Kidney (tissue), 14 donors: ENCODE data around the gene ZBTB49. TPM values are rescaled to one million over a fixed set of nuclear protein-coding genes. Genes with fewer than 3 reads are reported as not detected.

Experiments
- DNase-seq, 5 donors: peaks; one replicate each; pipeline ENCODE4 v3.0.0-alpha.2; 2013 to 2020
- FAIRE-seq: peaks from 2 replicates; lab custom pipeline; 2012; peaks lifted over from hg19 to GRCh38; lab: Jason Lieb, UNC
- H3K27ac ChIP-seq, 2 donors: one replicate each; pipeline ENCODE4 v1.7.0; 2013; ENCODE audit warnings: low read depth in 2 of 2, low read length in 2 of 2, inconsistent platforms in 1 of 2
- H3K27me3 ChIP-seq: one replicate; pipeline ENCODE4 v1.7.1; 2013; ENCODE audit warnings: low read length, inconsistent platforms; ENCODE audit not compliant: control insufficient read depth, insufficient read depth
- H3K36me3 ChIP-seq, 3 donors: one replicate each; pipeline versions ENCODE4 v1.7.0 to v1.7.1; 2013; ENCODE audit warnings: low read length in 3 of 3, control low read depth in 1 of 3, inconsistent platforms in 1 of 3; ENCODE audit not compliant: insufficient read depth in 3 of 3, control insufficient read depth in 2 of 3
- H3K4me1 ChIP-seq, 3 donors: one replicate each; pipeline versions ENCODE4 v1.7.0 to v1.7.1; 2013; ENCODE audit warnings: low read length in 3 of 3, inconsistent platforms in 1 of 3, low read depth in 1 of 3; ENCODE audit not compliant: control insufficient read depth in 2 of 3, insufficient read depth in 2 of 3
- H3K4me3 ChIP-seq, 3 donors: one replicate each; pipeline versions ENCODE4 v1.7.0 to v1.8.1; 2013; ENCODE audit warnings: low read length in 3 of 3, control low read depth in 1 of 3, inconsistent platforms in 1 of 3
- H3K9ac ChIP-seq, 3 donors: one replicate each; pipeline versions ENCODE4 v1.7.0 to v1.7.1; 2013; ENCODE audit warnings: low read length in 3 of 3, control low read depth in 1 of 3, inconsistent platforms in 1 of 3
- H3K9me3 ChIP-seq, 3 donors: one replicate each; pipeline versions ENCODE4 v1.7.0 to v1.7.1; 2013; ENCODE audit warnings: low read length in 3 of 3, control low read depth in 1 of 3, inconsistent platforms in 1 of 3; ENCODE audit not compliant: control insufficient read depth in 2 of 3, insufficient read depth in 1 of 3
- intact Hi-C: fragments of 100-400 bp; cut with DNase I; formaldehyde crosslinking; loops from one replicate; pipeline ENCODE4 v1.11.1; 2022
- polyA plus RNA-seq: library from polyadenylated mRNA; stranded (reverse); fragments of 350-450 nt; fragmentation: Illumina TruSeq; extraction: RNeasy Lipid Tissue Mini Kit (QIAGEN cat#74804); gene quantifications from one replicate; pipeline ENCODE4 v1.2.3, GENCODE V29; 2014; ENCODE audit warnings: low read depth, low replicate concordance; ENCODE audit not compliant: insufficient read depth
- total RNA-seq: library from RNA; stranded (reverse); fragmentation: NEBNext Ultra II Directional; extraction: Animal tissue kit (Norgen Biotek cat#: 25700); gene quantifications from one replicate; pipeline ENCODE4 v1.2.1, GENCODE V29; 2021
- TF ChIP-seq, protein P1 (sequence below): IDR thresholded peaks from 3 replicates; pipeline ENCODE4 v1.5.1; 2012; ENCODE audit warnings: mild to moderate bottlenecking, moderate library complexity, borderline replicate concordance; ENCODE audit not compliant: insufficient read depth; ENCODE audit errors: extremely low read depth
- donor health status: control.
- donor health status: control.
- donor health status: control.
- donor health status: control.
- donor health status: control.
- donor health status: DM: yes; HTN: yes; CAD: no.
- donor health status: Normal renal cell carcinoma (clear cell type).

ZBTB49 gene
- total and polyA plus RNA-seq, 2 donors from 2014 or later: 2.8 to 5.8 TPM

DNA sequence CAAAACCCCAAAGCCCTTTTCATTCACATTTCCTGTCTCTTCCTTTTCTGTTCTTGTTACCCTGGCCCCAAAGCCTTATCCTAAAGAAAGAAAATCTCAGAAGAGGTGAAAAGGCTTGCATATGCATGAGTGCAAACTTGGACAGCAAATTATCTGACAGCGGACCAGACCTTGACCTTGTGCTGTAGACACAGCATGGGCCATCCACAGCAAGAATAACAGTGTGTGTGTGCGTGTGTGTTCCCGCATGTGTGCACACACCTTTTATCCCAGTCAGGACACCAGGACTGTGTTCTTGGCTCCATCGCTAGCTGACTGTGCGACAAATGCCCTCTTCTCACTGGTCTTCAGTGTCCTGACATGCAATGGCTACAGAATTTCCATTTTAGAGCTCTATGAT is 35.3 kb downstream of the ZBTB49 start:
- Histone ChIP-seq H3K4me1 (no peaks in the 10 kb centered on the region), H3K27ac (no peak overlapping the region), H3K27me3 (no peaks in the 10 kb centered on the region), H3K9ac (no peak overlapping the region), H3K4me3 (no peak overlapping the region), H3K36me3 (peaks cover 0 to 8% (median 8%) of the 10 kb centered on the region in 3 donors), H3K9me3 (no peaks in the 10 kb centered on the region)
- DNase-seq: peak in 1 of 5 donors; percentile 9
- intact Hi-C loops: no loop called here
- no peak for FAIRE-seq
- TF ChIP-seq, protein P1, sequence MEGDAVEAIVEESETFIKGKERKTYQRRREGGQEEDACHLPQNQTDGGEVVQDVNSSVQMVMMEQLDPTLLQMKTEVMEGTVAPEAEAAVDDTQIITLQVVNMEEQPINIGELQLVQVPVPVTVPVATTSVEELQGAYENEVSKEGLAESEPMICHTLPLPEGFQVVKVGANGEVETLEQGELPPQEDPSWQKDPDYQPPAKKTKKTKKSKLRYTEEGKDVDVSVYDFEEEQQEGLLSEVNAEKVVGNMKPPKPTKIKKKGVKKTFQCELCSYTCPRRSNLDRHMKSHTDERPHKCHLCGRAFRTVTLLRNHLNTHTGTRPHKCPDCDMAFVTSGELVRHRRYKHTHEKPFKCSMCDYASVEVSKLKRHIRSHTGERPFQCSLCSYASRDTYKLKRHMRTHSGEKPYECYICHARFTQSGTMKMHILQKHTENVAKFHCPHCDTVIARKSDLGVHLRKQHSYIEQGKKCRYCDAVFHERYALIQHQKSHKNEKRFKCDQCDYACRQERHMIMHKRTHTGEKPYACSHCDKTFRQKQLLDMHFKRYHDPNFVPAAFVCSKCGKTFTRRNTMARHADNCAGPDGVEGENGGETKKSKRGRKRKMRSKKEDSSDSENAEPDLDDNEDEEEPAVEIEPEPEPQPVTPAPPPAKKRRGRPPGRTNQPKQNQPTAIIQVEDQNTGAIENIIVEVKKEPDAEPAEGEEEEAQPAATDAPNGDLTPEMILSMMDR: no peak

DNA sequence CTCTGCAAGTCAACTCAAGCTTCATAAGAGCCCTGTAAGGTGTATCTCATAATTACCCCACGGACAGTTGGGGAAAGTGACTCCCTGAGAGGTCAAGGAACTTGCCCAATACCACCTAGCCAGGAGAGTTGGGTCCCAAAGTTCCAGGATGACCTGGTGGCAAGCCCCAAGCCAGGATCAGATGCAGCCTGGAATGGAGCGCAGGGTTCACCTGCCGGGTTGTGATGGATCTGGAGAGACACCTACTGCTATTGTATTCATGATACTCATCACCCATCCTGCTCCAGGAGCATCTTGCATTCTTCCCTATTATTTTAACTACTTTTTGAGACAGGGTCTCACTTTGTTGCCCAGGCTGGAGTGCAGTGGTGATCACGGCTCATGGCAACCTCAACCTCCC is 36.1 kb downstream of the ZBTB49 start:
- intact Hi-C loops: no loop called here
- FAIRE-seq (no peak), DNase-seq (peak in 1 of 5 donors; percentile 5)
- Histone ChIP-seq H3K27me3 (no peaks in the 10 kb centered on the region), H3K4me1 (no peaks in the 10 kb centered on the region), H3K9me3 (no peaks in the 10 kb centered on the region), H3K36me3 (peaks cover 0 to 5% (median 3%) of the 10 kb centered on the region in 3 donors), H3K4me3 (no peak overlapping the region), H3K27ac (no peak overlapping the region), H3K9ac (no peak overlapping the region)
- TF ChIP-seq, protein P1: no peak

DNA sequence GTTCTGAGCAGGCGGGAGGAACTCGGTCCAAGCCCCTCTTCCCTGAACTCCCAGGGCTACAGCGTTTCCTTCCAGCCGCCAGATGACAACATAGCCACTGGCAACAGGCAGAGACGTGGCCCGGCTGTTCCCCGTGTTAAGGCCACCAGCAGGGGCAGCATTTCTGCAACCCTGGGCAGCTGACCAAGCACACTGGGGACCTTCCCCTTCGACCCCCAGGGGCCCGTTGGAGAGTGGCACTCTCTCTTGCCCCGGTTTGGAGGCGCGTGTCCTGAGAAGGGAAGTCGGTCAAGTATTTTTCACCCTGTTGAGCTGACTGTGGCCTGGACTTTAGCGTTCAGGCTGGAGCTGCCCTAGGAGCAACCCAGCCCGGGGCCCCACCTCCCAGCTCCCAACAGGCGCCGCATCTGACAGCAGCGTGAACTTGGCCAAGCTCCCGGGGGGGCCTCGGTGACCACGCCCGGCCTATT is 37.6 kb downstream of the ZBTB49 start:
- intact Hi-C loops: no loop called here
- TF ChIP-seq, protein P1: no peak
- Histone ChIP-seq H3K27me3 (no peaks in the 10 kb centered on the region), H3K9ac (no peak overlapping the region), H3K4me3 (no peak overlapping the region), H3K9me3 (no peaks in the 10 kb centered on the region), H3K36me3 (no peaks in the 10 kb centered on the region), H3K4me1 (no peaks in the 10 kb centered on the region), H3K27ac (no peak overlapping the region)
- FAIRE-seq (no peak), DNase-seq (peak; percentile 4 to 77 (median 35))

DNA sequence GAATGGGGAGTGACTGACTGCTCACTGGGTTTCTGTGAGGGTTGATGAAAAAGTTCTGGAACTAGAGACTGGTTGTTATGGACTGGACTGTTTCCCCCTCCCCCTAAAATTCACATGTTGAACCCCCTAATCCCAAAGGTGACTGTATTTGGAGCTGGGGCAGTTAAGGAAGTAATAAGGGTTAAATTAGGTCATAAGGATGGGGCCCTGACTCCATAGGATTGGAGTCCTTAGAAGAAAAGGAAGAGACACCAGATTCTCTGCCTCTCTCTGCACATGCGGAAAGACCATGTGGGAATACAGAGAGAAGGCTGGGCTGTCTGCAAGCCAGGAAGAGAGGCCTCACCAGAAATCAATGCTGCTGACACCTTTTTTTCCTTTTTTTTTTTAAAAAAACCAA is 38.2 kb downstream of the ZBTB49 start:
- FAIRE-seq (no peak), DNase-seq (peak in 1 of 5 donors; percentile 7)
- H3K27me3 ChIP-seq: no peaks in the 10 kb centered on the region
- H3K36me3 ChIP-seq: no peaks in the 10 kb centered on the region
- TF ChIP-seq, protein P1: no peak
- H3K9ac ChIP-seq: no peak overlapping the region
- no peak overlapping the region for H3K27ac ChIP-seq
- no peaks in the 10 kb centered on the region for H3K9me3 ChIP-seq
- no peak overlapping the region for H3K4me3 ChIP-seq
- H3K4me1 ChIP-seq: no peaks in the 10 kb centered on the region
- intact Hi-C loops: no loop called here
